ENCODE measurements around the gene CAMK1D.

GRCh38 chr10:12353399-12354242 is 4.3 kb downstream of the CAMK1D start:
- TF ChIP-seq CTCF (IDR thresholded peaks at IDR 0.05; ENCODE audit: low read depth, low read length, poor library complexity, severe bottlenecking) (no peak), EZH2phosphoT487 (IDR thresholded peaks at IDR 0.05; ENCODE audit: borderline replicate concordance, low read length) (no peak)

Measured in DOHH2 (cell line).